Thoracic aorta (tissue), 2 donors: Measurements from ENCODE around the gene TRAF3IP1. TPM values are rescaled to one million over a fixed set of nuclear protein-coding genes. Genes with fewer than 3 reads are reported as not detected.

Source experiments
- ATAC-seq: fragments of 150-250 bp; one replicate; pipeline ENCODE4 v1.8.0; 2017; ENCODE audit warnings: low read depth; ENCODE audit not compliant: insufficient number of reproducible peaks, low FRiP score
- DNase-seq: peaks from one replicate; pipeline ENCODE4 v3.0.0-alpha.2; 2020; ENCODE audit warnings: low spot score
- H3K27ac ChIP-seq, 2 donors: fragments of 200-600 bp; sonication (generic); 1 replicate in 1 of 2; 2 replicates in 1 of 2; pipeline ENCODE4 v1.5.1; 2016; ENCODE audit warnings: mild to moderate bottlenecking in 2 of 2, moderate library complexity in 2 of 2
- H3K27me3 ChIP-seq: fragments of 200-600 bp; sonication (generic); replicated peaks from 2 replicates; pipeline ENCODE4 v1.6.0; 2016; ENCODE audit warnings: mild to moderate bottlenecking; ENCODE audit not compliant: insufficient read depth
- H3K36me3 ChIP-seq: fragments of 200-600 bp; sonication (generic); one replicate; pipeline ENCODE4 v1.5.1; 2016
- H3K4me1 ChIP-seq, 2 donors: fragments of 200-600 bp; sonication (generic); 1 replicate in 1 of 2; 2 replicates in 1 of 2; pipeline versions ENCODE4 v1.5.1 to v1.6.0; 2016; ENCODE audit warnings: low read depth in 2 of 2, mild to moderate bottlenecking in 1 of 2; ENCODE audit not compliant: control insufficient read depth in 1 of 2
- H3K4me3 ChIP-seq: fragments of 200-600 bp; sonication (generic); 2 replicates; pipeline ENCODE4 v1.5.1; 2016; ENCODE audit warnings: mild to moderate bottlenecking
- H3K9me3 ChIP-seq: fragments of 200-600 bp; sonication (generic); 2 replicates; pipeline ENCODE4 v1.5.1; 2016
- total RNA-seq, 2 donors: library from RNA; depleted of rRNA; stranded (reverse); fragments of >200 nt; gene quantifications; one replicate each; pipeline versions ENCODE4 v1.1.0 to v1.2.3, GENCODE V29; 2016
- TF ChIP-seq, protein P1 (sequence below): fragments of 200-600 bp; sonication (generic); IDR thresholded peaks from one replicate; pipeline ENCODE4 v1.5.1; 2019; ENCODE audit warnings: antibody characterized with exemption

TRAF3IP1 gene
- total RNA-seq, 2 donors from 2014 or later, result 19.4 to 23.7 TPM

DNA sequence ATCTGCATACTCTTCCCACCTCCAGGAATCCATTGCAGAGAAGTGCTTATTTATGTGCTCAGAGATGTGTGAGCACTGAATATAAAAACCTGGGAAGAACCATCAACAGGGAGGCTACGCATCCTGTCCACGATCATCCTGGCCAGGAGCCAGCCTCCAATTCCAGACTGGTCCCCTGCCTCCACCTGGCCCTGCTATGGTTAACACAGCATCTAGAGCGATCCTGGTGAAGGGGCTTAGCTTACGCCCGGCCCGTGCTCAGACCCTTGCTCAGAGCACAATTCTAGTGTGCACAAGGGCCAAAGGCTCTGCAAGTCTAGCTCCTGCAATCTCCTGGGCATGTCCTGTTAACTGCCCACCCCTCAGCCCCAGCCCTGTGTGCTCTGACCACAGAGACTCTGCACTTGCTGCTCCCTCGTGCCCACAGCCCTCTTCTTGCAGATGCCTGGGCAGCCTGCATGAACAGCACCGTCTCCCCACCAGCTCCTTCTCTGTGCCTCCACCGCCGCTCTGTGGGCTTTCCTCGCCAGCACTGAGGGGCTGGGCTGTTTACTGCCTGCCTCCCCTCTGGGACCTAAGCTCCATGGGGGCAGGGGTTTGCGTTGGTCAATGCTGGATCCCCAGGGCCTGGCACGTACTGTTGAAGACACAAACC lies 38.4 kb upstream of the TRAF3IP1 start:
- H3K4me3 ChIP-seq, result no peak overlapping the region
- ATAC-seq (no peak), DNase-seq (no peak)
- no peaks in the 10 kb centered on the region for H3K27me3 ChIP-seq
- H3K36me3 ChIP-seq, result peaks cover under 1% of the 10 kb centered on the region
- no peaks in the 10 kb centered on the region for H3K9me3 ChIP-seq
- H3K4me1 ChIP-seq, result peaks cover 11 to 53% of the 10 kb centered on the region in 2 donors
- no peak overlapping the region for H3K27ac ChIP-seq
- TF ChIP-seq, protein P1, sequence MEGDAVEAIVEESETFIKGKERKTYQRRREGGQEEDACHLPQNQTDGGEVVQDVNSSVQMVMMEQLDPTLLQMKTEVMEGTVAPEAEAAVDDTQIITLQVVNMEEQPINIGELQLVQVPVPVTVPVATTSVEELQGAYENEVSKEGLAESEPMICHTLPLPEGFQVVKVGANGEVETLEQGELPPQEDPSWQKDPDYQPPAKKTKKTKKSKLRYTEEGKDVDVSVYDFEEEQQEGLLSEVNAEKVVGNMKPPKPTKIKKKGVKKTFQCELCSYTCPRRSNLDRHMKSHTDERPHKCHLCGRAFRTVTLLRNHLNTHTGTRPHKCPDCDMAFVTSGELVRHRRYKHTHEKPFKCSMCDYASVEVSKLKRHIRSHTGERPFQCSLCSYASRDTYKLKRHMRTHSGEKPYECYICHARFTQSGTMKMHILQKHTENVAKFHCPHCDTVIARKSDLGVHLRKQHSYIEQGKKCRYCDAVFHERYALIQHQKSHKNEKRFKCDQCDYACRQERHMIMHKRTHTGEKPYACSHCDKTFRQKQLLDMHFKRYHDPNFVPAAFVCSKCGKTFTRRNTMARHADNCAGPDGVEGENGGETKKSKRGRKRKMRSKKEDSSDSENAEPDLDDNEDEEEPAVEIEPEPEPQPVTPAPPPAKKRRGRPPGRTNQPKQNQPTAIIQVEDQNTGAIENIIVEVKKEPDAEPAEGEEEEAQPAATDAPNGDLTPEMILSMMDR, result no peak

DNA sequence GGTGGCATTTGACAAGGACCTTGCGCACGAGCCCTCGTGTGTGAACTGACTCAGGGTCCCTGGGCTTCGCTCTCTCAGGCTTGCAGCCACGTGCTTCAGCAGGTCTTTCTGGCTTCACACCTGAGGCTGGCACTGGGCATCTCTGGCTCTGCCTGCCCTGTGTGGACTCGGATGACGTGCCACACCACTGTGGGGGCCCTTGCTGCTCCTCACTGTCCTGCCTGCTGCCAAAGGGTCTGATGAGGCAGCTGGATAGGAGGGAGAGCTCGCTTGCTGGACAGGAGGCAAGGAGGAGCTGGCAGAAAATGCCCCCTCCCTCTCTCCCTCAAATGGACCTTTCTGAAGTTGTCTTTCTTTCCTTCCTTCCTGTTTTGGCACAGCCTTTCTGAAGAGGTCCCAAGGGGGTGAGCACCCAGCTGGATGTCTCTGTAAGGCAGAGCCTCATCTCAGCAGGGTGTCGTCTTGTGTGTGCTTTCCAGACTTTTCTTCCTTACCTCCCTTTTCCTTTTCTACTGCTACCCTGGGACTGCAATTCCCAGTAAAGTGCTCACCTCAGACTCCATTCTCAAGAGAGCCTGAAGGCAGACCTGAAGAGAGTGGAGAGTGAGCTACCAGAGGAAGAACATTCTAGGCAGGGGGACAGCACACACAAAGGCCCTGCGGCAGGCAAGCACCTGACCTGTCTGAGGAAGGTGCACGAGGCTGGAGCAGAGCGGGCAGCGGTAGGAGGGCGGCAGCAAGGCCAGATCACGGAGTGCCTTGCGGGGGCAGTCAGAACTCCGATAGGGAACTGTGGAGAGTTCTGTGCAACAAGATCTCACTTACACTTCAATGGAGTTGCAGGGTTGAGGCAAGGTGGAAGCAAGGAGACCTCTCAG lies 37.2 kb upstream of the TRAF3IP1 start:
- H3K36me3 ChIP-seq, result no peaks in the 10 kb centered on the region
- peaks cover 16 to 63% of the 10 kb centered on the region in 2 donors for H3K4me1 ChIP-seq
- no peaks in the 10 kb centered on the region for H3K9me3 ChIP-seq
- no peak for ATAC-seq
- H3K4me3 ChIP-seq, result no peak overlapping the region
- DNase-seq, result no peak
- TF ChIP-seq, protein P1, result no peak
- no peaks in the 10 kb centered on the region for H3K27me3 ChIP-seq
- H3K27ac ChIP-seq, result no peak overlapping the region

DNA sequence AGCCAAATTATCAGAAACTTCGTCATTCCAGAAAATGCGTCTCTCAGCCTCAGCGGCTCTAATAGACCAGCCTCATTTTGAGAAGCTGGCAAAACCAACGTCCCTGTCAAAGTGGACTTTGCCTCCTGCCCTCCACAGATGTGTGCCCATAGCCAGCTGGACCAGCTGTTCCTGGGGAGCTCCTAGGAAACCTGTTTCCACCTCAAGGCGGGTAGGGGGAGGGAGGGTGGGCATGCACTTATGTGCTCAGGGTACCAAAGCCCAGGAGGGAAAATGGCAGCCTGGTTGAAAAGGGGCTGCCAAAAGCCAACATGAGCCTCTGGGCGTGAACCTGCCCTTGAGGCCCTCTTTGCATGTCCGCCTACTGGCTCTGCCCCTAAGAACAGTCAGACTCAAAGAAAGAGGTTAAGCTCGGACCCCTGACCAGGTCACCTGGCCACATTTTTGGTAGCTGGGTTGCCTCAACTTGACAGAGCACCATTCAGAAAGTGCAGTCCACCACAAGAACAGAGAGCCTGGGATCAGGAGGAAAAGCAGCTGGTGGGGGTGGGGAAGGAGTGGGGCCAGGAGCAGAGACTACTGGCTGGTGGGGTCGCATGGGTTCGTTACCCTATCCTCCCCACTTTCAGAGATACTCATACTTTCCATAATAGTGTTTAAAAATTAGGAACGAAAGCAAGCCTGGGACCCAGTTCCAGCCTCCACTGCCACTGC lies 35.4 kb upstream of the TRAF3IP1 start:
- Histone ChIP-seq H3K4me1 (peaks cover 16 to 69% of the 10 kb centered on the region in 2 donors), H3K4me3 (peak overlapping the region; percentile 33)
- ATAC-seq, result no peak

DNA sequence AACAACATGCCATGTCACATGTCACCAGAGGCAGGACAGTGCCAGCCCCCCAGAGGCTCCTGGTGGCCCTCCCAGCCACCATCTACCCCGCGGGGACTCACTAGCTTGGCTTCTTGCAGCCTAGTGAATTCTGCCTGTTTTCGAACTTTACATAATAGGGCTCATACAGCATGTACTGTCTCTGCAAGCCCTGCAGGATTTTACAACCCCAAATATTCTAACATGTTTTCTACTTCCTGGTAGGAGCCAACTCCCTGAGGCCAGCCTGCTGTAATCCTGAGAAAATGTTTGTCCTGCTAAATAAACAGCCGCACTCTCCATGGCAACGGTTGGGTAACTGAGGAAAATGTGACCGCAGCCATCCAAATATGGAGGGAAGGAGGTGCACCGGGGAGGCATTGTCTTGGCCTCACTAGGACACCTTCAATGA lies 34.6 kb upstream of the TRAF3IP1 start:
- H3K27ac ChIP-seq, result peak overlapping the region; percentile 98 to 99
- TF ChIP-seq, protein P1, result no peak
- no peaks in the 10 kb centered on the region for H3K36me3 ChIP-seq
- peak; percentile 89 for DNase-seq
- H3K4me1 ChIP-seq, result peaks cover 16 to 69% of the 10 kb centered on the region in 2 donors
- no peaks in the 10 kb centered on the region for H3K9me3 ChIP-seq
- peak; percentile 51 for ATAC-seq
- H3K27me3 ChIP-seq, result no peaks in the 10 kb centered on the region
- peak overlapping the region; percentile 92 for H3K4me3 ChIP-seq

More for the DNA sequence above, 35.4 kb upstream of the TRAF3IP1 start:
- DNase-seq, result no peak
- TF ChIP-seq, protein P1, result no peak
- H3K27ac ChIP-seq, result peak overlapping the region; percentile 98 to 99
- no peaks in the 10 kb centered on the region for H3K36me3 ChIP-seq
- no peaks in the 10 kb centered on the region for H3K27me3 ChIP-seq
- H3K9me3 ChIP-seq, result no peaks in the 10 kb centered on the region

DNA sequence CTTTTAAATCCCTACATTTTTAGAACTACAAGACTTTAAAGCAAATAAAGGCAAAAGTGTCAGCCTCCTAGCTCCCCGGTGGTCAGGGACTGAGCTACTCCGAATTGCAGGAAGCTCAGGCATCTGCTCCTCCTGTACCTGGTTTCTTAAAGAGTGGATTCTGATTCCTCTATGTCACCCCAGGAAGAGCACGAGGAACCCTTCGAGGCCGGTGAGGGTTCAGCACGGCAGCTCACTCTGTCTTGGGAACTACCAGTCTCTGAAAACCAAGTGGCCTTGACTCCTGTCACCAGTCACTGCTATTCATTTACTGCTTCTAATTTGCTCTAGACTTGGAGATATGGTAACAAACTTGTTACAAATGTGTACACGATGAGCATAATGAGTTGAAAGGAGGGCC lies 34.2 kb upstream of the TRAF3IP1 start:
- Histone ChIP-seq H3K4me1 (peaks cover 16 to 69% of the 10 kb centered on the region in 2 donors), H3K4me3 (peak overlapping the region; percentile 92), H3K27ac (peak overlapping the region; percentile 98 to 99), H3K9me3 (no peaks in the 10 kb centered on the region), H3K36me3 (no peaks in the 10 kb centered on the region), H3K27me3 (no peaks in the 10 kb centered on the region)
- DNase-seq (no peak), ATAC-seq (no peak)
- TF ChIP-seq, protein P1, result no peak
